HEK293T (cell line): ENCODE data around the gene LIG3.

Experiments
- ARNT ChIP-seq: fragments of 450-650 bp; IDR thresholded peaks from 2 replicates; pipeline ENCODE4 v1.6.1; 2017; ENCODE audit warnings: mild to moderate bottlenecking
- BHLHE40 ChIP-seq: fragments of 450-650 bp; IDR thresholded peaks from 2 replicates; pipeline ENCODE4 v1.6.1; 2016; ENCODE audit warnings: mild to moderate bottlenecking, moderate library complexity, borderline replicate concordance
- ELF4 ChIP-seq: fragments of 450-650 bp; IDR thresholded peaks from 2 replicates; pipeline ENCODE4 v1.6.1; 2017; ENCODE audit warnings: antibody characterized with exemption
- FOXK2 ChIP-seq: fragments of 450-650 bp; IDR thresholded peaks from 2 replicates; pipeline ENCODE4 v1.6.1; 2016; ENCODE audit warnings: mild to moderate bottlenecking
- FOXM1 ChIP-seq: fragments of 450-650 bp; IDR thresholded peaks from 2 replicates; pipeline ENCODE4 v1.6.1; 2017; ENCODE audit warnings: mild to moderate bottlenecking, borderline replicate concordance
- NFRKB ChIP-seq: fragments of 450-650 bp; IDR thresholded peaks from 2 replicates; pipeline ENCODE4 v1.6.1; 2016; ENCODE audit warnings: mild to moderate bottlenecking, moderate library complexity
- SP1 ChIP-seq: fragments of 450-650 bp; IDR thresholded peaks from 2 replicates; pipeline ENCODE4 v1.6.1; 2017
- TARDBP ChIP-seq: fragments of 450-650 bp; IDR thresholded peaks from 2 replicates; pipeline ENCODE4 v1.6.1; 2016

DNA sequence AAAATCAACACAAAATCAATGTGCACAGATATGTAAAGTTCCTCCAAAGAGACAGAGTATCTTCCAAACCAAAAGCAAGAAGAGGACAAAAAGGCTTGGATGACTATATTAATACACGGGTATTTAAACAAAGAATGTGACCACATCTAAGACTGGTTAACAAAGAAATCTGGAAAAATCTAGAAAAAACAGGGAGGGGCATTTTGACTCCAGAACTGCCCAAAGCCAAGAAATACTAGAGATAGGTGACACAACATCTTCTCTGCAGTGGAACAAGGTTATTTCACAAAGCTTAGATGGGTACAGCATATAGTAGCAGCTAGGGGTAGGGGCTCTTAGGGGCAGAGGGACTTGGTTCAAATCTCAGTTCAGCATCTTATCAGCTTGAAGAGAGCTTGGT is 72.9 kb downstream of the LIG3 start:
- TF ChIP-seq FOXK2 (no peak), ELF4 (no peak), NFRKB (no peak), ARNT (no peak), SP1 (no peak), TARDBP (no peak), FOXM1 (no peak), BHLHE40 (no peak)
